K562 (cell line): ENCODE measurements around the gene ANXA3. TPM values are rescaled to one million over a fixed set of nuclear protein-coding genes. Genes with fewer than 3 reads are reported as not detected.

ENCODE experiments used
- CSDE1 ChIP-seq, 2 experiments: fragments of 450-650 bp; IDR thresholded peaks; 2 replicates each; pipeline ENCODE4 v1.6.1; 2016; ENCODE audit warnings: mild to moderate bottlenecking in 1 of 2
- EP400 ChIP-seq: fragments of 450-650 bp; IDR thresholded peaks from 2 replicates; pipeline ENCODE4 v1.6.1; 2017; ENCODE audit warnings: antibody characterized with exemption, mild to moderate bottlenecking, moderate library complexity
- ETS2 ChIP-seq: IDR thresholded peaks from 2 replicates; pipeline ENCODE4 v1.6.1; 2016; ENCODE audit warnings: borderline replicate concordance, missing genetic modification characterization, mild to moderate bottlenecking, moderate library complexity, missing compliant biosample characterization; ENCODE audit not compliant: poor library complexity, severe bottlenecking
- HDAC2 ChIP-seq: fragments of 450-650 bp; IDR thresholded peaks from 2 replicates; pipeline ENCODE4 v1.6.1; 2016; ENCODE audit warnings: mild to moderate bottlenecking
- HMG20B ChIP-seq: fragments of 250-450 bp; sonication (Bioruptor Pico); IDR thresholded peaks from 2 replicates; pipeline ENCODE4 v1.5.0; 2021; ENCODE audit warnings: mild to moderate bottlenecking
- KHSRP ChIP-seq: fragments of 450-650 bp; IDR thresholded peaks from 2 replicates; pipeline ENCODE4 v1.6.1; 2017
- MCM2 ChIP-seq: fragments of 450-650 bp; IDR thresholded peaks from 2 replicates; pipeline ENCODE4 v1.6.1; 2017; ENCODE audit warnings: low read depth, mild to moderate bottlenecking
- MCM5 ChIP-seq: fragments of 450-650 bp; IDR thresholded peaks from 2 replicates; pipeline ENCODE4 v1.6.1; 2016; ENCODE audit warnings: low read depth
- MTA2 ChIP-seq: fragments of 450-650 bp; IDR thresholded peaks from 2 replicates; pipeline ENCODE4 v1.6.1; 2016; ENCODE audit warnings: low read depth
- MYBL2 ChIP-seq, 2 experiments: fragments of 450-650 bp in 1 of 2; sonication (generic) in 1 of 2; formaldehyde crosslinking in 1 of 2; IDR thresholded peaks; 2 replicates each; pipeline versions ENCODE4 v1.6.1 to v1.8.1; 2017 to 2022; ENCODE audit warnings: borderline replicate concordance in 1 of 2, inconsistent platforms in 1 of 2, low read depth in 1 of 2, mild to moderate bottlenecking in 1 of 2, missing genetic modification reagents in 1 of 2, moderate library complexity in 1 of 2
- SIX5 ChIP-seq, 2 experiments: IDR thresholded peaks; 2 replicates each; pipeline ENCODE4 v1.6.1; 2011; ENCODE audit warnings: low read length in 2 of 2, borderline replicate concordance in 1 of 2, low read depth in 1 of 2, mild to moderate bottlenecking in 1 of 2, moderate library complexity in 1 of 2; ENCODE audit not compliant: insufficient read depth in 1 of 2
- SP1 ChIP-seq: sonication (generic); formaldehyde crosslinking; IDR thresholded peaks from 2 replicates; pipeline ENCODE4 v1.8.1; 2022; ENCODE audit warnings: mild to moderate bottlenecking, missing genetic modification reagents
- TCF7 ChIP-seq: sonication (generic); IDR thresholded peaks from 2 replicates; pipeline ENCODE4 v1.6.1; 2016; ENCODE audit warnings: antibody characterized with exemption, borderline replicate concordance
- ZBTB1 ChIP-seq: sonication (generic); formaldehyde crosslinking; IDR thresholded peaks from 2 replicates; pipeline ENCODE4 v1.8.1; 2023; ENCODE audit warnings: missing genetic modification reagents, low read depth, mild to moderate bottlenecking, borderline replicate concordance
- ZNF695 ChIP-seq: fragments of 450-650 bp; formaldehyde crosslinking; IDR thresholded peaks from 2 replicates; pipeline ENCODE4 v1.4.0; 2020; ENCODE audit warnings: mild to moderate bottlenecking, moderate library complexity
- polyA plus RNA-seq, 8 experiments: library from polyadenylated mRNA; depleted of rRNA in 4 of 8; stranded (reverse) in 5 of 8; unstranded in 3 of 8; fragments of >200 nt; fragmentation: Nextera tagmentation in 2 of 8; fragmentation: Illumina TruSeq in 1 of 8; extraction: Ambion mirVana in 2 of 8; extraction: Trizol in 1 of 8; gene quantifications; 2 replicates each; pipeline versions ENCODE4 v1.2.1 to v1.2.3, GENCODE V29; 2011 to 2014; ENCODE audit warnings: inconsistent platforms in 1 of 8, missing spikeins in 1 of 8
- total RNA-seq, 7 experiments: library from RNA; depleted of rRNA in 6 of 7; stranded (reverse); fragments of >200 nt in 6 of 7; fragmentation: Illumina TruSeq in 2 of 7; extraction: Trizol in 2 of 7; gene quantifications; 2 replicates each; pipeline versions ENCODE4 v1.2.1 to v1.2.3, GENCODE V29; 2011 to 2021; ENCODE audit warnings: low replicate concordance in 1 of 7
- TF ChIP-seq, protein P1 (sequence below): fragments of 200-400 bp; formaldehyde crosslinking; IDR thresholded peaks from 2 replicates; pipeline ENCODE4 v1.6.1; 2017; ENCODE audit warnings: mild to moderate bottlenecking, low read depth, low read length, moderate library complexity
- TF ChIP-seq, protein P2 (sequence below), 3 experiments: IDR thresholded peaks in 2 of 3; conservative IDR thresholded peaks in 1 of 3; 2 replicates each; pipeline ENCODE4 v1.5.1; 2011 to 2012; ENCODE audit warnings: low read length in 3 of 3, mild to moderate bottlenecking in 3 of 3, control low read depth in 2 of 3, improper control_type of control experiment in 1 of 3, inconsistent platforms in 1 of 3, low read depth in 1 of 3, mixed read lengths in 1 of 3, moderate library complexity in 1 of 3; ENCODE audit not compliant: insufficient read depth in 2 of 3
- TF ChIP-seq, protein P3 (sequence below), 2 experiments: fragments of 200-800 bp in 1 of 2; sonication (Bioruptor generic) in 1 of 2; sonication (generic) in 1 of 2; formaldehyde crosslinking in 1 of 2; IDR thresholded peaks in 1 of 2; conservative IDR thresholded peaks in 1 of 2; 2 replicates each; pipeline versions ENCODE4 v1.5.0 to v1.6.1; 2016 to 2020; ENCODE audit warnings: missing compliant biosample characterization in 1 of 2, missing genetic modification characterization in 1 of 2, missing genetic modification reagents in 1 of 2
- TF ChIP-seq, protein P4 (sequence below): fragments of 250-450 bp; sonication (Bioruptor Pico); IDR thresholded peaks from 2 replicates; pipeline ENCODE4 v1.4.0; 2020
- TF ChIP-seq, protein P5 (sequence below): sonication (generic); formaldehyde crosslinking; IDR thresholded peaks from 2 replicates; pipeline ENCODE4 v1.8.0; 2022; ENCODE audit warnings: missing genetic modification reagents, mild to moderate bottlenecking, borderline replicate concordance

Gene ANXA3
- total and polyA plus RNA-seq, 9 of the 15 experiments (the other 6 are each of a cell fraction or from before 2014, with no cell fraction given), result 6.3 to 15.5 (median 9.8) TPM

DNA sequence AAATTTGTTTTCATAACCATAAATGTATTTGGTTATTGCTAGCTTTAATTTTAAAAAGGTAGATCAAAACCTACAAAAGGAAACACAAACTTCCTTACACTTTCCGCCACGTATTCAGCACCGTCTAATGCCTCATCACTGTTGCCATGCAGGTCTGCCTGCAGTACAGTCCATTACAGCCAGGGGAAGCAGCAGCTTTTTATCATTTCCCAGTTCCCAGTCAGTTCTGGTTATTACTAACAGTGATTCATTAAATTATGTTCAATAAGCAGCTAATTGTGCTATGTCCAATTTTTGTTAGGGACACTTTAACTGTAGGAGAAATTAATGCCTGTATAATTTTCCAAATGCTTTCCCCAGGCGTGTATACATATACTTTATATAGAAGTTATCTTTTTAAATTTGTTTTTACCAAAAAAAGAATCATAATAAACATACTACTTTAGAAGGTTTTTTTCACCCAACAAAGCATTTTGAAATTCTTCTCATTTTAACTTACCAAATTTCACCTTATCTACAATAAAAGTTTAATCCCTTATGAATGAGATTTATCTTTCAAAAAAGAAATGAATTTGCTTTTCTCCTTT, 93.3 kb downstream of the ANXA3 start (continued):
- TF ChIP-seq, protein P1, sequence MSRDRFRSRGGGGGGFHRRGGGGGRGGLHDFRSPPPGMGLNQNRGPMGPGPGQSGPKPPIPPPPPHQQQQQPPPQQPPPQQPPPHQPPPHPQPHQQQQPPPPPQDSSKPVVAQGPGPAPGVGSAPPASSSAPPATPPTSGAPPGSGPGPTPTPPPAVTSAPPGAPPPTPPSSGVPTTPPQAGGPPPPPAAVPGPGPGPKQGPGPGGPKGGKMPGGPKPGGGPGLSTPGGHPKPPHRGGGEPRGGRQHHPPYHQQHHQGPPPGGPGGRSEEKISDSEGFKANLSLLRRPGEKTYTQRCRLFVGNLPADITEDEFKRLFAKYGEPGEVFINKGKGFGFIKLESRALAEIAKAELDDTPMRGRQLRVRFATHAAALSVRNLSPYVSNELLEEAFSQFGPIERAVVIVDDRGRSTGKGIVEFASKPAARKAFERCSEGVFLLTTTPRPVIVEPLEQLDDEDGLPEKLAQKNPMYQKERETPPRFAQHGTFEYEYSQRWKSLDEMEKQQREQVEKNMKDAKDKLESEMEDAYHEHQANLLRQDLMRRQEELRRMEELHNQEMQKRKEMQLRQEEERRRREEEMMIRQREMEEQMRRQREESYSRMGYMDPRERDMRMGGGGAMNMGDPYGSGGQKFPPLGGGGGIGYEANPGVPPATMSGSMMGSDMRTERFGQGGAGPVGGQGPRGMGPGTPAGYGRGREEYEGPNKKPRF, result no peak
- TF ChIP-seq SIX5 (IDR thresholded peaks at IDR 0.05; ENCODE audit: borderline replicate concordance in 1 of 2, insufficient read depth in 1 of 2, low read depth in 1 of 2, low read length in 2 of 2) (no peak), MCM2 (no peak), ZNF695 (CRISPR knock-in tag) (no peak), MYBL2 (IDR thresholded peaks at IDR 0.05; ENCODE audit: low read depth) (no peak), MYBL2 (CRISPR knock-in tag; IDR thresholded peaks at IDR 0.05; ENCODE audit: borderline replicate concordance) (no peak), ETS2 (no peak), MTA2 (0 out of 2 replicates have a peak, but pooled peaks have one; percentile 26), SP1 (CRISPR knock-in tag) (no peak), MCM5 (no peak), TCF7 (no peak), KHSRP (peak; percentile 9; the same call in 1 of the 2 replicates), HMG20B (CRISPR knock-in tag) (no peak), ZBTB1 (CRISPR knock-in tag) (no peak), CSDE1 (IDR thresholded peaks at IDR 0.05) (no peak), EP400 (peak; percentile 53), HDAC2 (0 out of 2 replicates have a peak, but pooled peaks have one; percentile 32)
- TF ChIP-seq, protein P2, sequence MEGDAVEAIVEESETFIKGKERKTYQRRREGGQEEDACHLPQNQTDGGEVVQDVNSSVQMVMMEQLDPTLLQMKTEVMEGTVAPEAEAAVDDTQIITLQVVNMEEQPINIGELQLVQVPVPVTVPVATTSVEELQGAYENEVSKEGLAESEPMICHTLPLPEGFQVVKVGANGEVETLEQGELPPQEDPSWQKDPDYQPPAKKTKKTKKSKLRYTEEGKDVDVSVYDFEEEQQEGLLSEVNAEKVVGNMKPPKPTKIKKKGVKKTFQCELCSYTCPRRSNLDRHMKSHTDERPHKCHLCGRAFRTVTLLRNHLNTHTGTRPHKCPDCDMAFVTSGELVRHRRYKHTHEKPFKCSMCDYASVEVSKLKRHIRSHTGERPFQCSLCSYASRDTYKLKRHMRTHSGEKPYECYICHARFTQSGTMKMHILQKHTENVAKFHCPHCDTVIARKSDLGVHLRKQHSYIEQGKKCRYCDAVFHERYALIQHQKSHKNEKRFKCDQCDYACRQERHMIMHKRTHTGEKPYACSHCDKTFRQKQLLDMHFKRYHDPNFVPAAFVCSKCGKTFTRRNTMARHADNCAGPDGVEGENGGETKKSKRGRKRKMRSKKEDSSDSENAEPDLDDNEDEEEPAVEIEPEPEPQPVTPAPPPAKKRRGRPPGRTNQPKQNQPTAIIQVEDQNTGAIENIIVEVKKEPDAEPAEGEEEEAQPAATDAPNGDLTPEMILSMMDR (IDR thresholded peaks at IDR 0.05 in 2 of 3, conservative IDR thresholded peaks at IDR 0.05 in 1 of 3; ENCODE audit: insufficient read depth in 2 of 3, low read depth in 1 of 3, low read length in 3 of 3), result peak; percentile 79 to 90 (median 88)
- TF ChIP-seq, protein P3, sequence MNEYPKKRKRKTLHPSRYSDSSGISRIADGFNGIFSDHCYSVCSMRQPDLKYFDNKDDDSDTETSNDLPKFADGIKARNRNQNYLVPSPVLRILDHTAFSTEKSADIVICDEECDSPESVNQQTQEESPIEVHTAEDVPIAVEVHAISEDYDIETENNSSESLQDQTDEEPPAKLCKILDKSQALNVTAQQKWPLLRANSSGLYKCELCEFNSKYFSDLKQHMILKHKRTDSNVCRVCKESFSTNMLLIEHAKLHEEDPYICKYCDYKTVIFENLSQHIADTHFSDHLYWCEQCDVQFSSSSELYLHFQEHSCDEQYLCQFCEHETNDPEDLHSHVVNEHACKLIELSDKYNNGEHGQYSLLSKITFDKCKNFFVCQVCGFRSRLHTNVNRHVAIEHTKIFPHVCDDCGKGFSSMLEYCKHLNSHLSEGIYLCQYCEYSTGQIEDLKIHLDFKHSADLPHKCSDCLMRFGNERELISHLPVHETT (CRISPR knock-in tag; conservative IDR thresholded peaks at IDR 0.05 in 1 of 2, IDR thresholded peaks at IDR 0.05 in 1 of 2), result 0 out of 4 replicates have a peak, but pooled peaks of 1 of the 2 experiments have one; percentile 20
- TF ChIP-seq, protein P4, sequence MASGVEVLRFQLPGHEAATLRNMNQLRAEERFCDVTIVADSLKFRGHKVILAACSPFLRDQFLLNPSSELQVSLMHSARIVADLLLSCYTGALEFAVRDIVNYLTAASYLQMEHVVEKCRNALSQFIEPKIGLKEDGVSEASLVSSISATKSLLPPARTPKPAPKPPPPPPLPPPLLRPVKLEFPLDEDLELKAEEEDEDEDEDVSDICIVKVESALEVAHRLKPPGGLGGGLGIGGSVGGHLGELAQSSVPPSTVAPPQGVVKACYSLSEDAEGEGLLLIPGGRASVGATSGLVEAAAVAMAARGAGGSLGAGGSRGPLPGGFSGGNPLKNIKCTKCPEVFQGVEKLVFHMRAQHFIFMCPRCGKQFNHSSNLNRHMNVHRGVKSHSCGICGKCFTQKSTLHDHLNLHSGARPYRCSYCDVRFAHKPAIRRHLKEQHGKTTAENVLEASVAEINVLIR, result no peak
- TF ChIP-seq, protein P5, sequence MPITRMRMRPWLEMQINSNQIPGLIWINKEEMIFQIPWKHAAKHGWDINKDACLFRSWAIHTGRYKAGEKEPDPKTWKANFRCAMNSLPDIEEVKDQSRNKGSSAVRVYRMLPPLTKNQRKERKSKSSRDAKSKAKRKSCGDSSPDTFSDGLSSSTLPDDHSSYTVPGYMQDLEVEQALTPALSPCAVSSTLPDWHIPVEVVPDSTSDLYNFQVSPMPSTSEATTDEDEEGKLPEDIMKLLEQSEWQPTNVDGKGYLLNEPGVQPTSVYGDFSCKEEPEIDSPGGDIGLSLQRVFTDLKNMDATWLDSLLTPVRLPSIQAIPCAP (CRISPR knock-in tag), result no peak
